GM12801 (cell line): ENCODE results near the gene ARVCF.

ENCODE experiments used
- TF ChIP-seq, protein P1 (sequence below): IDR thresholded peaks from one replicate; pipeline ENCODE4 v1.5.1; 2011; ENCODE audit warnings: control low read depth; ENCODE audit not compliant: insufficient read length; ENCODE audit errors: extremely low read depth

The ARVCF gene

DNA sequence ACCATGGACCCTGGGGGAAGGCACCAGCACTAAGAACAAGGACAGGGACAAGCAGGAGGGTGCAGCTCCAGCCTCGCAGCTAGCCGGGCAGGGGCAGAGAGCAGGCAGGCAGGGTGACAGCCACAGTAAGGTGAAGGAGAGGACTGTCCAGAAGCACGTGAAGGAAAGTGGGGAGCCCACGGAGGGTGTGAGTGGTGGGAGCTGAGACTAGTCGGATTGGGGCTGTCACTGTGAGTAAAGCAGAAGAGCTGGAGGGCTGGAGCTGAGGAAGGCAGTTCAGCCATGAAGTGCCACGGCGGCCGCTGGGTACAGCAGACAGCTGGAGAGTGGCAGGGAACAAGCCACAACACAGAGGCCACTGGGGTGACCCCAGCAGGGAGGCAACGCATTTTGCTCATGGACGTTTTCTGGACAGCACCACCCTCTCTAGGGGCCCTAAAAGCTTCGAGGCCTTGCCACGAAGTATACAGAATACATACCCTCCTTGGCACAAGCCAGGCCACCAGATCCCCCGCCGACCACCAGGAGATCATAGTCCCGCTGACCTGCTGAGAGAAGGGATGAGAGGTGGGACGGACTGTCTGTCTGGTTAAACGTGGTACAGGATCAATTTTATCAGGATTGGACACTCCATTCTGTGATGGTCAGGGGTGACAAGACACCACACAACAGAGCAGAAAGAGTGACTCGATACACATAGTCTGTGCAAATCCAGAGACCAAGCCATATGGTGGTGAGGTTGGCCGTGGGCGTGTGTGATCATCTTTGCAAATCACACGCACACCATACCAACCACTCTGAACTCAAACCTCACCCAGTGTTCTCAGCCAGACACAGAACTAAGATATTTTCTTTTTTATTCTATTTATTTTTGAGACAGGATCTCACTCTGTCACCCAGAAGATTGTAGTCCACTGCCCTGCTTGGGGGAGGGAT lies 85.8 kb downstream of the ARVCF start:
- TF ChIP-seq, protein P1, sequence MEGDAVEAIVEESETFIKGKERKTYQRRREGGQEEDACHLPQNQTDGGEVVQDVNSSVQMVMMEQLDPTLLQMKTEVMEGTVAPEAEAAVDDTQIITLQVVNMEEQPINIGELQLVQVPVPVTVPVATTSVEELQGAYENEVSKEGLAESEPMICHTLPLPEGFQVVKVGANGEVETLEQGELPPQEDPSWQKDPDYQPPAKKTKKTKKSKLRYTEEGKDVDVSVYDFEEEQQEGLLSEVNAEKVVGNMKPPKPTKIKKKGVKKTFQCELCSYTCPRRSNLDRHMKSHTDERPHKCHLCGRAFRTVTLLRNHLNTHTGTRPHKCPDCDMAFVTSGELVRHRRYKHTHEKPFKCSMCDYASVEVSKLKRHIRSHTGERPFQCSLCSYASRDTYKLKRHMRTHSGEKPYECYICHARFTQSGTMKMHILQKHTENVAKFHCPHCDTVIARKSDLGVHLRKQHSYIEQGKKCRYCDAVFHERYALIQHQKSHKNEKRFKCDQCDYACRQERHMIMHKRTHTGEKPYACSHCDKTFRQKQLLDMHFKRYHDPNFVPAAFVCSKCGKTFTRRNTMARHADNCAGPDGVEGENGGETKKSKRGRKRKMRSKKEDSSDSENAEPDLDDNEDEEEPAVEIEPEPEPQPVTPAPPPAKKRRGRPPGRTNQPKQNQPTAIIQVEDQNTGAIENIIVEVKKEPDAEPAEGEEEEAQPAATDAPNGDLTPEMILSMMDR, result no peak

DNA sequence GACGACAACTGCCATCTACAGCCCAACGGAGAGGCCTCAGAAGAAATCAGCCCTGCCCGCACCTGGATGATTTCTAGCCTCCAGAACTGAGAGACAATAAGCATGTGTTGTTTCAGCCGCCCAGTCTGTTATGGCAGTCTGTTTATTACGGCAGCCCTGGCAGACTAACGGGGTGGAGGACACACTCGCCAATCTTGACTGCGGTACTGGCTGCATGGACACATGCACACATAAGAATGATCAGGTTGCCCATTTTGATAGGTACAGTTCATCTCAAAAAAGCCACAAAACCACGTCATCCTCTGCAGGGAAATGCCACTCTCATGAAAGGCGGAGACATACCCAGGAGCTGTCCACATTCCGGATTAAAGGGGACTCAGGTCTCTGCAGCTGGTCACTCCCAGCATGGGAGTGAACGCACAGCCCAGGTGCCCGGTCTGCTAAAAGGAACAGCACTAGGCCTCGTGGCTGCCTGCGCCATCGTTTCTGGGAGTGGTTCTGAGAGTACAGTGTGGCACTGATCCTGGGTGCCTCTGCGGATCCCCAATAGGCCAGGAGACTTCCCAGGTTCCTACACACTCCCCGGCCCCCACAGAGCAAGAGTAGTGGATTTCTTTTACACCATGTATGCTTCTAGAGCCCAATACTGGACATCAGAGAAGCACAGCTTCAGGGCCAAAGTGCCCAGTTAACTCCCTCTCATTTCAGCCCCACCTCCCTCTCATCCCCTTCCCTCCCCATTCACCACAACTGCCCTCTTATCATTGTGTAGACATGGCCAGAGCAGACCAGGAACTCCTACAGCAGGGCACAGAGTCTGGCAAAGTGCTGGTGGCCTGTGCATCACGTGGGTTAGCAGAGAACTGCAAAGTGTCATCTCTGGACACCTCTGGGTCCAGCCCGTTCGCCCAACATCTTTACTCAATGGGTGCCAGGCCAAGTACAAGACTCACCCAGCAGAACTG lies 86.8 kb downstream of the ARVCF start:
- TF ChIP-seq, protein P1, result no peak

DNA sequence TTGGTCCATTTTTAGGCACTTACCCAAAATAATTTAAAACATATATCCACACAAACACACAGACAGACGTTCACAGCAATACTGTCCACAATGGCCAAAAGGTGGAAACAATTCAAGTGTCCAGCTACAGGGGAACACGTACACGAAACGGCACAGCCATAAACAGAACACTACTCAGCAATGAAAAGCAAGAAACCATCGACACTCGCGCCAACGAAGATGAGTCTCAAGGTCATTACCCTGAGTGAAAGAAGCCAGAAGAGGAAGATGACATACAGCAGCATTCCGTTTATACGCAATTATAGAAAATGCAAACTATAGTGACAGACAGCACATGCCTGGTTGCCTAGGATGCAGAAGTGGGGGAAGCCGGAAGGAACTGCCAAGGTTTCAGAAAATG lies 88.4 kb downstream of the ARVCF start:
- TF ChIP-seq, protein P1, result no peak

DNA sequence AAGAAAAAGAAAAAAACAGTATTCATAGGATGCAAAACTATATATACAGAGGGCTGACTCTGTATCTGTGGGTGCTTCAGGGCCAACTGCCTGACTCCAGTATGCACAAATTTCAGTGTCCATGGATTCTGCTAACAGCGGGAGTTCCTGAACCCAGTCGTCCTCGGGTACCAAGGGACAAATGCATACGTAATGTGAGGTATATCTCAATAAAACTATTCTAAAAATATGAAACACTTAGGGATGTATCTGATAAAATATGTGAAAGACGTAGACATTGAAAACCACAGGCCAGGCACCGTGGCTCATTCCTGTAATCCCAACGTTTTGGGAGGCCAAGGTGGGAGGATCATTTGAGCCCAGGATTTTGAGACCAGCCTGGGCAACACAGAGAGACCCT lies 88.9 kb downstream of the ARVCF start:
- TF ChIP-seq, protein P1, result no peak

DNA sequence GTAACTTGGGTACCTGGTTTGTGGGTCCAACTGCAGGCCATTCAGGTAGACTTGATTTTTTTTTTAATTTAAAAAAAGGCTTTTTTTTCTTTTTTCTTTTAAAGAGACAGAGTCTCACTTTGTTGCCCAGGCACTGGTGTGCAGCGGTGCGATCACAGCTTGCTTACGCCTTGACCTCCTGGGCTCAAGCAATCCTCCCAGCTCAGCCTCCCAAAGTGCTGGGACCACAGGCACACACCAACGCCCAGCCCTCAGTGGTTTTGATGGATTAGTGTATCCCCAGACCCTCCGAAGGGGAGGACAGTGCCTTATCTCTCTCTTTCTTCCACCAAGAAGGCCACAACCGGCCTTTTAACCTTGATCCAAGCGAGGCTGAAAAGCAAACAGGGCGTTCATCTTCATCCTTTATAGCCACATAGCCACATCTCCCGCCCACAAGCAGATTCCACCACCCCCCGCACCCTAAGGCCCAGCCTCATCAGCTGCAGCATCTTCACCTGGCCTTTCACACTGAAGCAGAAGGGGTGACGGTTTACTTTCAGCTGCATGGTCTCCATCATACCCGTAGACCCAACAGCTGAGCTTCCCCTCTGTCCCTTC lies 92.6 kb downstream of the ARVCF start:
- TF ChIP-seq, protein P1, result no peak

DNA sequence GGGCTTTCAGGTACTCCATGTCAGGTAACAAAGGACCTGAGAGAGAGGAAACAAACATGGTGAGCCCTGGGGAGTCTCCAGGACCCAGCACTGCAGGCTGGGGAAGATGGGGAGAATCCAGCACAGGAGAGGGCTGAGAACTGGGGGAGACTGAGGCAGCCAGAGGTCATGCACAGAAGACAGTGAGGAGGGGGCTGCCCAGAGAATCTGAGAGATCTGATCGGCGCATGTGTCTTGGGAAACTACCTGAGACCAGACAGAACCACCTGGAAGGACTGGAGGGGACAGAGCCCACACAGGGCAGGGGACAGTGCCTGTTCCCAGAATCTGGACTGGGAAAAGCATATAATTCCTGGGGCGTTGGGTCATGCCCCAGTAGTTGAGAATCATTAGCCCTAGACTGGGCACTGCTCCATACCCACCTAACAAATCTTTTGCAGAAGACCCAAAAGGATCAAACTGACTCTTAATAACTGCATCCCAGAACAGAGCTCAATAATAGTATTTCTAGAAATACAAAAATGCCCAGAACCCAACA lies 95.0 kb downstream of the ARVCF start:
- TF ChIP-seq, protein P1, result no peak
